HepG2 (cell line): ENCODE measurements around the gene TNFRSF11A. TPM values are rescaled to one million over a fixed set of nuclear protein-coding genes. Genes with fewer than 3 reads are reported as not detected.

Experiments
- CBFB ChIP-seq: sonication (generic); formaldehyde crosslinking; IDR thresholded peaks from 2 replicates; pipeline ENCODE4 v1.4.0; 2020; ENCODE audit warnings: missing genetic modification reagents
- EP300 ChIP-seq, 3 experiments: sonication (generic) in 1 of 3; formaldehyde crosslinking in 1 of 3; IDR thresholded peaks; 2 replicates each; pipeline versions ENCODE4 v1.5.1 to v1.6.1; 2011 to 2020; ENCODE audit warnings: low read depth in 2 of 3, low read length in 2 of 3, borderline replicate concordance in 1 of 3, improper control_type of control experiment in 1 of 3, mild to moderate bottlenecking in 1 of 3, missing genetic modification reagents in 1 of 3, moderate library complexity in 1 of 3
- MIER2 ChIP-seq: IDR thresholded peaks from 2 replicates; pipeline ENCODE4 v1.6.1; 2016; ENCODE audit warnings: missing biosample characterization, missing genetic modification reagents
- NCOA2 ChIP-seq: sonication (generic); formaldehyde crosslinking; IDR thresholded peaks from 2 replicates; pipeline ENCODE4 v1.8.0; 2022; ENCODE audit warnings: inconsistent platforms
- NCOR1 ChIP-seq: fragments of 200-600 bp; sonication (generic); IDR thresholded peaks from 2 replicates; pipeline ENCODE4 v1.7.0; 2017; ENCODE audit warnings: antibody characterized with exemption, low read length, borderline replicate concordance
- NFIC ChIP-seq: IDR thresholded peaks from 2 replicates; pipeline ENCODE4 v1.6.1; 2012; ENCODE audit warnings: mild to moderate bottlenecking, low read length, inconsistent platforms
- SAP130 ChIP-seq: IDR thresholded peaks from 2 replicates; pipeline ENCODE4 v1.6.1; 2016; ENCODE audit warnings: low read depth
- polyA plus RNA-seq, 8 experiments: library from polyadenylated mRNA; depleted of rRNA in 3 of 8; stranded (reverse) in 7 of 8; unstranded in 1 of 8; fragments of >200 nt; fragmentation: Illumina TruSeq in 4 of 8; extraction: Trizol in 4 of 8; gene quantifications; 2 replicates each; pipeline versions ENCODE4 v1.2.1 to v1.2.3, GENCODE V29; 2011 to 2016; ENCODE audit warnings: low read depth in 4 of 8, missing spikeins in 1 of 8, mixed read lengths in 1 of 8; ENCODE audit not compliant: insufficient read depth in 1 of 8
- total RNA-seq, 5 experiments: library from RNA; depleted of rRNA; stranded (reverse); fragments of >200 nt; fragmentation: Illumina TruSeq; extraction: Trizol; gene quantifications; 2 replicates each; pipeline ENCODE4 v1.2.3, GENCODE V29; 2016; ENCODE audit warnings: low read depth in 1 of 5
- TF ChIP-seq, protein P1 (sequence below): sonication (generic); formaldehyde crosslinking; IDR thresholded peaks from 2 replicates; pipeline ENCODE4 v1.4.0; 2020; ENCODE audit warnings: mild to moderate bottlenecking, missing genetic modification reagents
- TF ChIP-seq, protein P2 (sequence below): sonication (generic); formaldehyde crosslinking; IDR thresholded peaks from 2 replicates; pipeline ENCODE4 v1.4.0; 2020; ENCODE audit warnings: mild to moderate bottlenecking, missing genetic modification reagents
- TF ChIP-seq, protein P3 (sequence below): sonication (generic); formaldehyde crosslinking; IDR thresholded peaks from 2 replicates; pipeline ENCODE4 v1.5.1; 2020; ENCODE audit warnings: mild to moderate bottlenecking, missing genetic modification reagents, borderline replicate concordance
- TF ChIP-seq, protein P4 (sequence below): IDR thresholded peaks from 2 replicates; pipeline ENCODE4 v1.6.1; 2018; ENCODE audit warnings: missing genetic modification reagents, mild to moderate bottlenecking, missing compliant biosample characterization

The TNFRSF11A gene
- total and polyA plus RNA-seq, 2 of the 13 experiments (the other 11 are each of a cell fraction or from before 2014, with no cell fraction given) = 4.6 to 6.4 TPM

DNA sequence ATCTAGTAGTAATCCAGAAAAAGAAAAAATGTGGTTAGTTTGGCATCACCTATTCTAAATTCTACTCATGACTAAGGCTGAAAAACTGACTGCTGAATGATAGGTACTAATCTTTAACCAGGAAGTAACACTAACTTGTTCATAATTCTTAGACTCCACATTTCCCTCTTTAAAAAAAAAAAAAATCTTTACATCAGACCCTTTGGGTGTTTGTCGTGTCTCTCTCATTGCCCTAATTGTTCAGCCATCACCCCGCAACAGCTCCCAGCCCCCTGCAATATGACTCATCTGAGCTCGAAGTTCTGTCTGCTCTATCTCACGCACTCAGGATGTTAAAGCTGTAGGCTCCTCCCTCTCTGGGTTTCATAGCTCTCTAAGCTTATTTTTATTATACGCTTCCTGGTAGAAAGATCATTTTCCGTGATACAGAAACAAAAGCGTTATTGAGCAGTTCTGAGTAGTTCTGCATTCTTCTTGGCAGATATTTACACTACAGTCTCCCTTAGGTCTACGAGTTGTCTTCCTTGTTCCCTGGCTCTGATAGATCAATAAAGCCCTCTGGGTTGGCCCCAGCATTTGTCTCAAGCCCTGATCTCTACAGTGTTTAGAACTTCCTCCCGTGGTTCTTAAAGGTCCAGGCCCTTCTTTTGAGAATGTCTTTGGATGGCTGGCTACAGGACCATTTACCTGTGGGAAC, 95.6 kb downstream of the TNFRSF11A start (continued):
- TF ChIP-seq CBFB (CRISPR knock-in tag) = no peak
- TF ChIP-seq NCOR1 = peak; percentile 45; the same call in 1 of the 2 replicates
- TF ChIP-seq, protein P1, sequence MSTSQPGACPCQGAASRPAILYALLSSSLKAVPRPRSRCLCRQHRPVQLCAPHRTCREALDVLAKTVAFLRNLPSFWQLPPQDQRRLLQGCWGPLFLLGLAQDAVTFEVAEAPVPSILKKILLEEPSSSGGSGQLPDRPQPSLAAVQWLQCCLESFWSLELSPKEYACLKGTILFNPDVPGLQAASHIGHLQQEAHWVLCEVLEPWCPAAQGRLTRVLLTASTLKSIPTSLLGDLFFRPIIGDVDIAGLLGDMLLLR (CRISPR knock-in tag) = no peak
- TF ChIP-seq MIER2 (CRISPR knock-in tag) = no peak
- TF ChIP-seq EP300 (IDR thresholded peaks at IDR 0.05; ENCODE audit: low read depth in 2 of 2, low read length in 2 of 2) = peak in 1 of 2 experiments; percentile 69; a peak in 2 of 4 replicates
- TF ChIP-seq EP300 (CRISPR knock-in tag; IDR thresholded peaks at IDR 0.05; ENCODE audit: borderline replicate concordance) = no peak
- no peak for TF ChIP-seq NFIC
- peak; percentile 24; the same call in 1 of the 2 replicates for TF ChIP-seq NCOA2 (CRISPR knock-in tag)
- TF ChIP-seq, protein P2, sequence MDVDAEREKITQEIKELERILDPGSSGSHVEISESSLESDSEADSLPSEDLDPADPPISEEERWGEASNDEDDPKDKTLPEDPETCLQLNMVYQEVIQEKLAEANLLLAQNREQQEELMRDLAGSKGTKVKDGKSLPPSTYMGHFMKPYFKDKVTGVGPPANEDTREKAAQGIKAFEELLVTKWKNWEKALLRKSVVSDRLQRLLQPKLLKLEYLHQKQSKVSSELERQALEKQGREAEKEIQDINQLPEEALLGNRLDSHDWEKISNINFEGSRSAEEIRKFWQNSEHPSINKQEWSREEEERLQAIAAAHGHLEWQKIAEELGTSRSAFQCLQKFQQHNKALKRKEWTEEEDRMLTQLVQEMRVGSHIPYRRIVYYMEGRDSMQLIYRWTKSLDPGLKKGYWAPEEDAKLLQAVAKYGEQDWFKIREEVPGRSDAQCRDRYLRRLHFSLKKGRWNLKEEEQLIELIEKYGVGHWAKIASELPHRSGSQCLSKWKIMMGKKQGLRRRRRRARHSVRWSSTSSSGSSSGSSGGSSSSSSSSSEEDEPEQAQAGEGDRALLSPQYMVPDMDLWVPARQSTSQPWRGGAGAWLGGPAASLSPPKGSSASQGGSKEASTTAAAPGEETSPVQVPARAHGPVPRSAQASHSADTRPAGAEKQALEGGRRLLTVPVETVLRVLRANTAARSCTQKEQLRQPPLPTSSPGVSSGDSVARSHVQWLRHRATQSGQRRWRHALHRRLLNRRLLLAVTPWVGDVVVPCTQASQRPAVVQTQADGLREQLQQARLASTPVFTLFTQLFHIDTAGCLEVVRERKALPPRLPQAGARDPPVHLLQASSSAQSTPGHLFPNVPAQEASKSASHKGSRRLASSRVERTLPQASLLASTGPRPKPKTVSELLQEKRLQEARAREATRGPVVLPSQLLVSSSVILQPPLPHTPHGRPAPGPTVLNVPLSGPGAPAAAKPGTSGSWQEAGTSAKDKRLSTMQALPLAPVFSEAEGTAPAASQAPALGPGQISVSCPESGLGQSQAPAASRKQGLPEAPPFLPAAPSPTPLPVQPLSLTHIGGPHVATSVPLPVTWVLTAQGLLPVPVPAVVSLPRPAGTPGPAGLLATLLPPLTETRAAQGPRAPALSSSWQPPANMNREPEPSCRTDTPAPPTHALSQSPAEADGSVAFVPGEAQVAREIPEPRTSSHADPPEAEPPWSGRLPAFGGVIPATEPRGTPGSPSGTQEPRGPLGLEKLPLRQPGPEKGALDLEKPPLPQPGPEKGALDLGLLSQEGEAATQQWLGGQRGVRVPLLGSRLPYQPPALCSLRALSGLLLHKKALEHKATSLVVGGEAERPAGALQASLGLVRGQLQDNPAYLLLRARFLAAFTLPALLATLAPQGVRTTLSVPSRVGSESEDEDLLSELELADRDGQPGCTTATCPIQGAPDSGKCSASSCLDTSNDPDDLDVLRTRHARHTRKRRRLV (CRISPR knock-in tag) = peak; percentile 74; the same call in 1 of the 2 replicates
- peak; percentile 46; the same call in 1 of the 2 replicates for TF ChIP-seq SAP130 (CRISPR knock-in tag)
- TF ChIP-seq, protein P3, sequence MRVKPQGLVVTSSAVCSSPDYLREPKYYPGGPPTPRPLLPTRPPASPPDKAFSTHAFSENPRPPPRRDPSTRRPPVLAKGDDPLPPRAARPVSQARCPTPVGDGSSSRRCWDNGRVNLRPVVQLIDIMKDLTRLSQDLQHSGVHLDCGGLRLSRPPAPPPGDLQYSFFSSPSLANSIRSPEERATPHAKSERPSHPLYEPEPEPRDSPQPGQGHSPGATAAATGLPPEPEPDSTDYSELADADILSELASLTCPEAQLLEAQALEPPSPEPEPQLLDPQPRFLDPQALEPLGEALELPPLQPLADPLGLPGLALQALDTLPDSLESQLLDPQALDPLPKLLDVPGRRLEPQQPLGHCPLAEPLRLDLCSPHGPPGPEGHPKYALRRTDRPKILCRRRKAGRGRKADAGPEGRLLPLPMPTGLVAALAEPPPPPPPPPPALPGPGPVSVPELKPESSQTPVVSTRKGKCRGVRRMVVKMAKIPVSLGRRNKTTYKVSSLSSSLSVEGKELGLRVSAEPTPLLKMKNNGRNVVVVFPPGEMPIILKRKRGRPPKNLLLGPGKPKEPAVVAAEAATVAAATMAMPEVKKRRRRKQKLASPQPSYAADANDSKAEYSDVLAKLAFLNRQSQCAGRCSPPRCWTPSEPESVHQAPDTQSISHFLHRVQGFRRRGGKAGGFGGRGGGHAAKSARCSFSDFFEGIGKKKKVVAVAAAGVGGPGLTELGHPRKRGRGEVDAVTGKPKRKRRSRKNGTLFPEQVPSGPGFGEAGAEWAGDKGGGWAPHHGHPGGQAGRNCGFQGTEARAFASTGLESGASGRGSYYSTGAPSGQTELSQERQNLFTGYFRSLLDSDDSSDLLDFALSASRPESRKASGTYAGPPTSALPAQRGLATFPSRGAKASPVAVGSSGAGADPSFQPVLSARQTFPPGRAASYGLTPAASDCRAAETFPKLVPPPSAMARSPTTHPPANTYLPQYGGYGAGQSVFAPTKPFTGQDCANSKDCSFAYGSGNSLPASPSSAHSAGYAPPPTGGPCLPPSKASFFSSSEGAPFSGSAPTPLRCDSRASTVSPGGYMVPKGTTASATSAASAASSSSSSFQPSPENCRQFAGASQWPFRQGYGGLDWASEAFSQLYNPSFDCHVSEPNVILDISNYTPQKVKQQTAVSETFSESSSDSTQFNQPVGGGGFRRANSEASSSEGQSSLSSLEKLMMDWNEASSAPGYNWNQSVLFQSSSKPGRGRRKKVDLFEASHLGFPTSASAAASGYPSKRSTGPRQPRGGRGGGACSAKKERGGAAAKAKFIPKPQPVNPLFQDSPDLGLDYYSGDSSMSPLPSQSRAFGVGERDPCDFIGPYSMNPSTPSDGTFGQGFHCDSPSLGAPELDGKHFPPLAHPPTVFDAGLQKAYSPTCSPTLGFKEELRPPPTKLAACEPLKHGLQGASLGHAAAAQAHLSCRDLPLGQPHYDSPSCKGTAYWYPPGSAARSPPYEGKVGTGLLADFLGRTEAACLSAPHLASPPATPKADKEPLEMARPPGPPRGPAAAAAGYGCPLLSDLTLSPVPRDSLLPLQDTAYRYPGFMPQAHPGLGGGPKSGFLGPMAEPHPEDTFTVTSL (CRISPR knock-in tag) = peak; percentile 28; the same call in 1 of the 2 replicates
- TF ChIP-seq, protein P4, sequence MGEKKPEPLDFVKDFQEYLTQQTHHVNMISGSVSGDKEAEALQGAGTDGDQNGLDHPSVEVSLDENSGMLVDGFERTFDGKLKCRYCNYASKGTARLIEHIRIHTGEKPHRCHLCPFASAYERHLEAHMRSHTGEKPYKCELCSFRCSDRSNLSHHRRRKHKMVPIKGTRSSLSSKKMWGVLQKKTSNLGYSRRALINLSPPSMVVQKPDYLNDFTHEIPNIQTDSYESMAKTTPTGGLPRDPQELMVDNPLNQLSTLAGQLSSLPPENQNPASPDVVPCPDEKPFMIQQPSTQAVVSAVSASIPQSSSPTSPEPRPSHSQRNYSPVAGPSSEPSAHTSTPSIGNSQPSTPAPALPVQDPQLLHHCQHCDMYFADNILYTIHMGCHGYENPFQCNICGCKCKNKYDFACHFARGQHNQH (CRISPR knock-in tag) = 0 out of 2 replicates have a peak, but pooled peaks have one; percentile 17
